ENCODE data around the gene RERE.

Gene RERE

GRCh38 chr1:8589571-8589970 lies 227.9 kb downstream of the RERE start:
- no peak for TF ChIP-seq CTCF (conservative IDR thresholded peaks at IDR 0.05; ENCODE audit: control insufficient read depth, insufficient read depth, low read depth, low read length)
- DNase-seq (ENCODE audit: low read depth), result no peak
- no peak overlapping the region for H3K4me3 ChIP-seq (ENCODE audit: control insufficient read depth, low read depth, low read length)

GRCh38 chr1:8587784-8588183 lies 229.7 kb downstream of the RERE start:
- TF ChIP-seq CTCF (conservative IDR thresholded peaks at IDR 0.05; ENCODE audit: control insufficient read depth, insufficient read depth, low read depth, low read length), result no peak
- DNase-seq (ENCODE audit: low read depth), result no peak

GRCh38 chr1:8586438-8586837 lies 231.0 kb downstream of the RERE start:
- no peak for TF ChIP-seq CTCF (conservative IDR thresholded peaks at IDR 0.05; ENCODE audit: control insufficient read depth, insufficient read depth, low read depth, low read length)
- no peak overlapping the region for H3K4me3 ChIP-seq (ENCODE audit: control insufficient read depth, low read depth, low read length)
- DNase-seq (ENCODE audit: low read depth), result peak; percentile 25

More at GRCh38 chr1:8587784-8588183, 229.7 kb downstream of the RERE start:
- no peak overlapping the region for H3K4me3 ChIP-seq (ENCODE audit: control insufficient read depth, low read depth, low read length)

- no peak overlapping the region for H3K4me3 ChIP-seq (ENCODE audit: control insufficient read depth, low read depth, low read length)
- DNase-seq (ENCODE audit: low read depth), result no peak
Measured at GRCh38 chr1:8584316-8584715, 233.1 kb downstream of the RERE start.

GRCh38 chr1:8583031-8583430 lies 234.4 kb downstream of the RERE start:
- no peak for TF ChIP-seq CTCF (conservative IDR thresholded peaks at IDR 0.05; ENCODE audit: control insufficient read depth, insufficient read depth, low read depth, low read length)
- H3K4me3 ChIP-seq (ENCODE audit: control insufficient read depth, low read depth, low read length), result no peak overlapping the region
- DNase-seq (ENCODE audit: low read depth), result no peak

More at GRCh38 chr1:8584316-8584715, 233.1 kb downstream of the RERE start:
- TF ChIP-seq CTCF (conservative IDR thresholded peaks at IDR 0.05; ENCODE audit: control insufficient read depth, insufficient read depth, low read depth, low read length), result no peak

- no peak for TF ChIP-seq CTCF (conservative IDR thresholded peaks at IDR 0.05; ENCODE audit: control insufficient read depth, insufficient read depth, low read depth, low read length)
- DNase-seq (ENCODE audit: low read depth), result no peak
- no peak overlapping the region for H3K4me3 ChIP-seq (ENCODE audit: control insufficient read depth, low read depth, low read length)
Measured at GRCh38 chr1:8580566-8580965, 236.9 kb downstream of the RERE start.

GRCh38 chr1:8578936-8579335 lies 238.5 kb downstream of the RERE start:
- no peak overlapping the region for H3K4me3 ChIP-seq (ENCODE audit: control insufficient read depth, low read depth, low read length)
- DNase-seq (ENCODE audit: low read depth), result no peak
- TF ChIP-seq CTCF (conservative IDR thresholded peaks at IDR 0.05; ENCODE audit: control insufficient read depth, insufficient read depth, low read depth, low read length), result no peak
